Erythroblast (primary cell): Measurements from ENCODE around the gene MUC5B.

Source experiments
- GATA1 ChIP-seq: IDR thresholded peaks from 2 replicates; pipeline ENCODE4 v1.6.1; 2011; ENCODE audit warnings: low read depth, mild to moderate bottlenecking, control low read depth, low read length, moderate library complexity
- POLR2A ChIP-seq: IDR thresholded peaks from 2 replicates; pipeline ENCODE4 v1.6.1; 2011; ENCODE audit warnings: mild to moderate bottlenecking, low read length

DNA sequence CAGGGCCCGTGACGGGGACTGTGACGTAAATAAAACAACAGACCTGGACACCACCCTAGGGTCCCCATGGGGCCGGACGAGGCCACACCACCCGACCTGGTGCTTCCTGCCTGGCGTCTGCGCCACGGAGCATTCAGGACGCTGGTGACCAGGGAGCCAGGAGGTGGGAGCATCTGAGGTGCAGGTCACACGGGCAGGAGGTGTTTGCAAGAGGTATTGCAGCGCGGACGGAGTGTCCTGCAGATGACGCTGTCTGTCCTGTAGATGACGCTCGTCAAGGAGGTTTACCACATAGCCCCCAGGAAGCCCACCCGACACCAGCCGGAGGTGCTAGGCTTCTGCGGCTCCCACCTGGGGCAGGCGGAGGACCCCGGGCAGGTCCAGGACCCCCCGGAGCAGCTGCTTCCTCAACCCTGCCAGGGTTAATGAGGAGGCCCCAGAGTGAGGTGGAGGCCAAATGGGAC is 986 bp upstream of the MUC5B start:
- TF ChIP-seq POLR2A: no peak
- TF ChIP-seq GATA1: no peak
